Measurements from ENCODE around the gene GALR2.
"Not testable (repeated sequence)": the region's sequence is repeated elsewhere in the genome, so short reads cannot be mapped to it uniquely, and the experiment has no call there.

Gene GALR2

DNA sequence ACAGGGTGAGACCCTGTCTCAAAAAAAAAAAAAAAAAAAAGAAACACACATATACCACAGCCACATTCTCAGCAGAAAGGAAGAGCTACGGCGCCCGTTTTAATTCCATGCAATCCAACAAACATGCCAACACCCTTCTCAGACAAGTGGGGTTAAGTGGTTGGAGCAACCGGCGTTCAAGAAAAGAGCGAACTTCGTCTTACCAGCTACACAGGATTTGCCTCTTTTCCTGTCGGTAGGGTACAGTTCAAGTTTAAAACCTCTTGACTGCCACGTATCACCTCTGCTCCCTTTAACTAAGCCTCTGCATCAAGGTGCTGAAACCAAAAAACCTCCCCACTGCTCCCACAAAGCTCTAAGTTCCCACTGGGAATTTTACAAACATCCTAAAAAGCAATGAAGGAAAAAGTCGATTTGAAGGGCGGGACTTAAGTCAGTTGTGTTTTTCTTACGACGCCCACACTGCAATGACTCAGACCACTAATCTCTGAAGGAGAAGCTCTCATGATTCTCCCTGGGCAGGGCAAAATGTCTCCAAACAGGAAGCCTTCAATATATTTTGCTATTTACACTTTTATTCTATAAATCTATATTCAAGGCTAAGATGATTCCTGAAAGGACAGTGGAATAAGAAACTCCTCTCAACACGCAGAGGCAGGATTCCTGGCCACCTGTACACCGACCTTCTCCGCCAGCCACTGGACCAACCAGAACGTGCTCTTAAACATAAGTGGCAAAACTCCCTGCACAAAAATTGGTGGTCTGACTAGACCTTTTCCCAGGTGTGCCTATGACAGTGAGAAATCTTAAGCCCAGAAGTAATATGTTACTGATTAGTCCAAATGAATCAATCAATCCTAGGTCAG lies 21.1 kb upstream of the GALR2 start:
- DNase-seq (ENCODE audit: low spot score), result no peak
- TF ChIP-seq CTCF (IDR thresholded peaks at IDR 0.05; ENCODE audit: extremely low read depth, missing control alignments), result no peak

GRCh38 chr17:76054112-76054476 lies 20.5 kb upstream of the GALR2 start:
- no peak for DNase-seq (ENCODE audit: low spot score)
- TF ChIP-seq CTCF (IDR thresholded peaks at IDR 0.05; ENCODE audit: extremely low read depth, missing control alignments), result no peak

GRCh38 chr17:76056882-76057281 lies 17.7 kb upstream of the GALR2 start:
- DNase-seq (ENCODE audit: low spot score), result no peak
- TF ChIP-seq CTCF (IDR thresholded peaks at IDR 0.05; ENCODE audit: extremely low read depth, missing control alignments), result no peak

- not testable (repeated sequence) for DNase-seq (ENCODE audit: low spot score)
Observed at GRCh38 chr17:76058264-76058663, 16.3 kb upstream of the GALR2 start.

DNA sequence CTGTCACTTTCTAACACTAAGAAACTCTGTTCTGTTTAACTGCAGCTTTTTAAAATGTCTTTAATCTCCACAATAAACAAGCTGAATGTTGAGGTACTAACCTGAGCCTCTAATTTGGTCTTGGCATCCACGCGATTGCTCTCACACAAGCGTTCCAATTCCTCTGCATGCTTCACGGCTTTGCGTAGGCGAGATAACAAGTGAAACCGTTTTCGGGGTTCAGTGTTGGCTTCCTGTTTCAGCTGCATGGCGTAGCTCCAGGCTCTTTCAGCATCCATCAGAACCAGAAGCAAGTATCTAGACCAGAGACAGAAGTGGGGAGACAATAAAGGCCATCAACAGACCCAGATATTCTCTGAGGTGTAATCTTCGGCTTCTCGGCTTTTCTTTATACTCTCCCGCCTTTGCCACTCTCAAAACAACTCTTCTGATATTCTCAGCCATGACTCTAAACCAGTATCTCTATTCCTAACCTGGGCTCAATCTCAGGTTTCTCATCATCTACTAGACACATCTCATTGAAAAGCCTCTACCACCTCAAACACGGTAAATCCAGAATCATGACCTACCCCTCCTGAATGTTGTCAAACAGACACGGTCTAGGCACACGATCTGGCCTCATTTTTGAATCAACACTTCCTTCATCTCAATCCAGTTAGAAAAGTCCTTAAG lies 10.6 kb upstream of the GALR2 start:
- DNase-seq (ENCODE audit: low spot score), result peak; percentile 49
- TF ChIP-seq CTCF (IDR thresholded peaks at IDR 0.05; ENCODE audit: extremely low read depth, missing control alignments), result no peak

DNA sequence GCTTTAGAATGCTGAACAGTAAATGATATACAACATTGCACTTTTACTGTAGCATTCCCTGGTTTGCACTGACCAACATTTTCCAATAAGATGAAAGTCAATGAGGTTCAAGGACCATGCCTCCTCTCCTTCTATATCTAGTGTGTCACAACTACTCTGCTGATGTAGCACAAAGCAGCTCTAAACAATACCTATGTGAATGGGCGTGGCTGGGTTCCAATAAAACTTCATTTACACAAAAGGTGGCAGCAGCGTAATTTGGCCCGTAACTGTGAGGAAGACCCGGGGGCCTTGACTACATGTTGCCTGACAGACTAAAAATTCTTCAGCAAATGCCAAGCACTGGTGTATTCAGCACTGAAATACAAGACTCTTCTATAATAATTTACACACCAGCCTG lies 8.8 kb upstream of the GALR2 start:
- no peak for DNase-seq (ENCODE audit: low spot score)
- TF ChIP-seq CTCF (IDR thresholded peaks at IDR 0.05; ENCODE audit: extremely low read depth, missing control alignments), result no peak

DNA sequence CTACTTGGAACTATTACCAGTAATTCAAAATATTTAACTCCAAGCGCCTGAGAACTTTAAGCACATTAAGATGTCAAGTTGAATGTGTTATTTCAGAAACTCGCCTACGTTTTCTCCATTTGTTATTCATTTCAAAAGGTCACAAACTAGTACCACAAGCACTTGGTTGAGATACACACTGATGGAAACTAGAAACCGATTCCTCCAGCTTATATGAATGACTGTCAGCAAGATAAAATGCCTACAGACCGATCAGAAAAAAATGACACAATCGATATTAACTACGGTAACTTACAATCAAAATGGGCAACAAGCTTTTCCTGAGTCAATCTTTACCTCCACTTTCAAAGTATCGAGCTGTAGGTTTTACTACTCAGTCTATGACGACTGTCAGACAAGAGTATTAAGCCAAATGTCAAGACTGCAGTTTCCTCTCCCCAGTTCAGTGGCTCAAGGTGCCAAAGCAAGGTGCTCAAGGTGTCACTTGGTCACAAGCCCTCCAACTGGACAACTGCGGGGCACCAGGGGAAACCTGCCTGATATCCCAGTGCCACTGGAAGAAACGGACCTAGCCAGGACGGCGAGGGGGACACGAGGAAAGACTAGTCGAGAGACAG lies 2.9 kb upstream of the GALR2 start:
- DNase-seq (ENCODE audit: low spot score), result peak; percentile 77
- TF ChIP-seq CTCF (IDR thresholded peaks at IDR 0.05; ENCODE audit: extremely low read depth, missing control alignments), result no peak
